NCI-H2081 treated with DMSO at 0.1 percent for 48 hours (cell line): Measurements from ENCODE around the gene CD24.
A peak's percentile ranks its signal among the peaks of the same experiment; 100 is the strongest.

Experiments
- DNase-seq: peaks from one replicate; lab custom pipeline; 2025; lab: John Stamatoyannopoulos, UW

CD24 gene

DNA sequence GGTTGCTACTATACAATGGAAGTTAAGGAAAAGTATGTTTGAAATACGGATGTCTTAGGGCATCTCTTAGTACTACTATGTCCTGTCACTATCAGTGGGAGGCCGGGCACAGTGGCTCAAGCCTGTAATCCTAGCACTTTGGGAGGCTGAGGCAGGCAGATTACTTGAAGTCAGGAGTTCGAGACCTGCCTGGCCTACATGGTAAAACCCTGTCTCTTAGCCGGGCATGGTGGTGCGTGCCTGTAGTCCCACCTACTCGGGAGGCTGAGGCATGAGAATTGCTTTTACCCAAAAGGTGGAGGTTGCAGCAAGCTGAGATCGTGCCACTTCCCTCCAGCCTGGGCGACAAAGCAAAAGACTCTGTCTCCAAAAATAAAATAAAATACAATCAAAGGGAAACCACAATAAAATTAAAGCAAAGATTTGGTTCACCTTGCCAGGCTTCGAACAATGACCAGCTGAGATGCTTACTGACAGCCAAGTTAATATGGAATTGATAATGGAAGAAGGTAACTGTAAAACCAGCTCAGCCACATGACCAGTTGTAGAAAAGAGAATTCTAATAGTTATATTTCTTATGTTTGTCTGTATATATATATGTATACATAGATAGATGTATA lies 6.5 kb downstream of the CD24 start:
- DNase-seq = no peak

DNA sequence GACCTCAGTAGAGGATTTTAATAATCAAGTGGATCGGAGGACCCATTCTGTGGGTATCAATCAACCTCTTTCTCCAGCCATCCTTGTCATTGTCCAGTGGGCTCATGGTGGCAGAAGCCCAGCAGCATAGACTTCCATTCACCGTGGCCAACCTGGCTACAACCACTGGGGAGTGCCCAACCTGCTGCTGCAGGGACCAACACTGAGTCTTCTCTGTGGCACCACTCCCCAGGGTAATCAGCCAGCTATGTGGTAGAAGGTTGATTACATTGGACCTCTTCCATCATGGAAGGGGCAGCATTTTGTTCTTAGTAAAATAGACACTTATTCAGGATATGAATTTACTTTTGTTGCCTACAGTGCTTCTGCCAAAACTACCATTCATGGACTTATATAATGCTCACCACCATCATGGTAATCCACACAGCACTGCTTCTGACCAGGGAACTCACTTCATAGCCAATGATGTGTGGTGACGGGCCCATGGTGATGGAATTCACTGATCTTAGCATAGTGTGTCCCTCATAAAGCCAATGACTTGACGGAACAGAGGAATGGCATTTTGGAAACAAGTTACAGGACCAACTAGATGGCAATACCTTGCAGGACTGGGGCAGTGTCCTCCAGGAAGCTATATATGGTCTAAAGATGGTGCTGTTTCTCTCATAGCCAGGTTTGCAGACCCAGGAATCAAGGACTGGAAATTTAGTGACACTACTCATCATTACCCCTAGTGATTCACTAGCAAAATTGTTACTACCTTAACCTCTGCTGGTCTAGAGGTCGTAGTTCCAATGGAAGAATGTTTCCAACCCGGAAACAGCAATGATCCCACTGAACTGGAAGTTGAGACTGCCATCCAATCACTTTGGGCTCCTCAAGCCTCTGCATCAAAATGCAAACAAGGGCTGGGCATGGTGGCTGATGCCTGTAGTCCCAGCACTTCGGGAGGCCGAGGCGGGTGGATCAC lies 7.6 kb downstream of the CD24 start:
- DNase-seq = no peak

DNA sequence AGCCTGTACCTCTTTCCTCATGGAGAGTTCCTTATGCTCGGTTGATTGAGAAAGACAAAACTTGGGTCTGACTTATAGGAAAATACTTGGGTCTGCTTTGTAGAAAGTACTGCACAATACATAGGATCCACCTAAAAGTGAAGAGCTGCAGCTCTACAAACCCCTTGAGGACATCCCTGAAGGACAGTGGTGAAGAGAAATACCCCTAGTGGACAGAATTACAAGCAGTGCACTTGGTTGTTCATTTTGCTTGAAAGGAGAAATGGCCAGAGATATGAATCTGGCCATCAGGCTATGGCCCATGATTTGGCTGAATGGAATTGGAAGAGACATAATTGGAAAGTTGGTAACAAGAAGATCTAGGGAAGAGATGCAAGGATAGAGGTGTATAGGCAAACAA lies 8.3 kb downstream of the CD24 start:
- DNase-seq = no peak

DNA sequence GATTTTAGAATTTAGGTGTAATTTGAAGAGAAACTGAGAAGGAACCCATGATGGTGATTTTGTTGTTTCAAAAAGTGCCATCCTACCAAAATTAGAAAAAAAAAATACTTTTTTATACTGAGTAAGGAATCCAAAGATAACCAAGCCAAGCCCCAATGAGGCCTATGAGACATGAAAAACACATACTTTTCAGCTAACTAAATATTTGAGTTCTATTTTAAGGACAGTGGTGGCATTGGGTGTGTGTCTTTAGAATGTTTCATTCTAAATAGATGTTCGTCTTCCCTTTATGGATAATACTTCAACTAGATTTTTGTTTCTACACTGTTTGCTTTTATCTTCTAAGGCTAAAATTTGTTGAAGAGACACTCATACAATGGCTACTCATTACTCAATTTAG lies 9.6 kb downstream of the CD24 start:
- no peak for DNase-seq

DNA sequence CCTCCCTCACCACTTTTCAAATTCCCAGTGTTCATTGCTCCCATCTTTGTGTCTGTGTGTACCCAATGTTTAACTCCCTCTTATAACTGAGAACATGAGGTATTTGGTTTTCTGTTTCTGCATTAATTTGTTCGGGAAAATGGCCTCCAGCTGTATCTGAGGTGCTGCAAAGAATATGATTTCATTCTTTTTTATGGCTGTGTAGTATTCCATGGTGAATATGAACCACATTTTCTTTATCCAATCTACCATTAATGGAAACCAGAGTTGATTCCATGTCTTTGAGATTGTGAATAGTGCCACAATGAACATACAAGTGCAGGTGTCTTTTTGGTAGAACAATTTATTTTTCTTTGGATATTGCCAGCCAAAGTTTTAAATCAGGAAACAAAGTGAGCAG lies 10.4 kb downstream of the CD24 start:
- DNase-seq = no peak

DNA sequence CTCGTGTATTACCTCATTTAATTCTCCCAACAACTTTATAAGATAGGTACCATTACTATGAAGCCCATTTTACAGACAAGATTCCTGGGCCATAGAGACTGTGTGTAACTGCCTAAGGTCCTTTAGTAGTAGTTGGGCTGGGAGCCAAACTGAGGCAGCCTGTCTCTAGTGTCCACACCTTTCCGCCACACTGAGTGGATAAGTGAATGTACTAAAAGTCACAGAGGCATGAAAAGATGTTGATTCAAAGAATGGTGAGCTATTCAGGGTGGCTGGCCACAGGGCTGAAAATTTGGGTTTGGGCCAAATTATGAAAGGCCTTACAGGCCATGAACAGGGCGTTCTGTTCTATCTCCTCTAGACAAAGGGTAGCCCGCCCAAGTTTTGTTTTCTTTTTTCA lies 11.0 kb downstream of the CD24 start:
- DNase-seq = no peak

DNA sequence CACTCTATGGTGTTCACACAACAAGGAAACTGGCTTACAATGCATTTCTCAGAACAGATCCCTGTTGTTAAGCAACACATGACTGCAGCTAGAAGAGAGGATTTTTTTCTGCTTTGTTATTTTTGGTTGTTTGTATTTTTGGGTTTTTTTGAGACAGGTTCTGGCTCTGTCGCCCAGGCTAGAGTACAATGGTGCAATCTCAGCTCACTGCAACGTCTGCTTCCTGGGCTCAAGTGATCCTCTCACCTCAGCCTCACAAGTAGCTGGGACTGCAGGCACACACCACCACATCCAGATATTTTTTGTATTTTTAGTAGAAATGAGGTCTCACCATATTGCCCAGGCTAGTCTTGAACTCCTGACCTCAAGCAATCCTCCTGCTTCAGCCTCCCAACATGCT lies 12.7 kb downstream of the CD24 start:
- DNase-seq = no peak

DNA sequence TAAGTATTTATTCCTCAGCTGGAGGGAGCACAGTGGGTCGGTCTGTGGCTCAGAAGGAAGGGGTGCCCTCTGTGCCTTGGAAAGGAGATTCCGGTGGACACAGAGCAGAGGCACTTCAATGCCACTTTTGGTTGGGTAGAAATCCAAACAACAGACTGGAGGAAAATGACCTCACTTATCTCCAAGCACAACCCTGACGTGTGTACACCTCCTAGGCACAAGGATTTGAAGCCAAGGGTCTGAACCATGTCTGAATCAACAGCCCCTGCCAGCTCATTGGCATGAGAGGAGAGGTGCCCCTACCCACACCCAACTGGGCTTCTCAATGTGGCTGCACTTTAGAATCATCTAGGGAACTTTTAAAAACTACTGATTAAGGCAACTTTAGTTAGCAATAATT lies 13.4 kb downstream of the CD24 start:
- DNase-seq = no peak

DNA sequence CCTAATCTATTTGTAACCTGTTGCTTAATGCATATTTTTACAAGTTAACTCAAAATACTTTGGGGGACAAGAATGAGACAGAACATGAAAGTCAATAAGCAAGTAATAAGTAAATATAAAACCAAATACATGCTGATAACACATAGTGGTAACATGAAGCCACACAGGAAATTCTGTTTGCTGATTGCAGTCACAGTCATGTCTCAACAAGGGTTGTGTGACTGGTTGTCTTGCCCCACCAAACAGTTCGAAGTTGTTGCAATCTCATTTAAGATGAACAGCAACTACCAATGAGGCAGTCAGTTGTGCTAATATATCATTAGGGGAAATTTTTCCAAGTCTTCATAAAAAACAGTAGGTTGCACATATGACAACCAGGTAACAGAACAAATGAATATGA lies 14.5 kb downstream of the CD24 start:
- DNase-seq = no peak

DNA sequence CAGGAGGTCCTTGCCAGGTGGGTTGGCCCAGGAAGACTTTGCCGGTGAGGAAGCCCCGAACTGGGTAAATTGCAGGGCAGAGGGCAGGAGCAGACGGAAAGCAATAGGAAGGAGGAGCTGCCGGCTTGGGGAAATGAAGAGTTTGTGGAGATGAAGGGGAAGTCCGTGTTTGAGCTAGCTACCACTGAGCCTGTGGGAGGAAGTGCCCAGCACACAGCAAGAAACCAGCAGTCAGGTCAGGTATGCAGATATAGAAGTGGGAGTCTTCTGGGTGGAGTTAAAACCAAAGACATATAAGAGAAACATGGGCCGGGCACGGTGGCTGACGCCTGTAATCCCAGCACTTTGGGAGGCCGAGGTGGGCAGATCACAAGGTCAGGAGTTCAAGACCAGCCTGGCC lies 34.7 kb downstream of the CD24 start:
- DNase-seq = no peak

DNA sequence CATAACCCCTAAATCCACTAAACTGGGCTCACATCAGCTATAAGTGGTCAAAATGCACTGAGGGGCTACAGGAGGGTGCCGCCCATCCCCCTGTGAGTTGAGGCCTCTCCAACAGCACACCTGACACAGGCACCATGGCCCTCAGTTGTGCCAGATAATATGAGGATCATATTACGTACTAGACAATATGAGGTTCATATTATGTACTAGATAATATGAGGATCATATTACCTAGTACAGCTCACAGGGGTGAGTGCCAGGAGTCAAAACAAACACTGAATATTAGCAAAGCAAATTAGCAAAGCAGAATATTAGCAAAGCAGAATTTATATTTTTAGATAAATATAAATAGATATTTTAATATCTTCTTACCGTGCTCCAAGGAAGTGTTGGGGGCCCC lies 35.3 kb downstream of the CD24 start:
- peak; percentile 26 for DNase-seq

DNA sequence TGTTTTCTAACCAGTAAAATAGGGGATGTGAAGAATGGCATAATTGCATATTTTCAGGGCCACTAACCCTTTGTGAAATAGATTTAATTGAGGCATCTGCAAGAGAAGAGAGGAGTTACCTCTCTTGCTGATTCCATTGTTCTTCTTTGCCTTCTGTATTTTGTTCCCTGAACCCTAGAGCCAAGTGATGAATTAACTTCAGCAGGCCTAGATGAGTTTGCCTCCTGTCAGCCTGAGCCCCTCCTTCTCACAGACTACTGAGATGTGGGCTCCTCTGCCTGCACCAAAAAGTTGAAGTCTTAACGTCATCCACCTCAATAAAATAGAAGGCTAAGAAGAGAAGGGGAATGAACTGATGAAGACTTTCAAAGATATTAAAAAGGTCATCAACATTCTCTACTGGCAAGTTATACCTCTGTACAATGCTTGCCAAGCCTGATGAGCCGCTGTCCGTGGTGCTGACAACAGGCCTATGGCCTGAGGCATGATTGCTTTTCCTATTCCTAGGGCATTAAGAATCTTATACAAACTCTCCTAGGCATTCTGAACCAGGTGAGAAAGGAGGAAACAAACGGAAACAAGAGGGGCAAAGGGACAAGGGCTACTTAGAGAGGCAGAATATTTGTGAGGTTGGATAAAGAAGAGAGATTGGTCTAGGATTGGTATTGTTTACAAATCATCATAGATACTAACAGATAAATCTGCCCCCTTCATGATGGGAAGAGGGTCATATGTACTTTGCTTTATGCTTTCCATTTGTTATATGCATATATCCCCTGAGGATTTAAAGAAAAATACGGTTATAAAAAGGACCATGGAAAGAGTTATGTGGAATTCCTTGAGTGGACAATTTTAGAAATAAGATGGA lies 46.8 kb downstream of the CD24 start:
- DNase-seq = no peak

DNA sequence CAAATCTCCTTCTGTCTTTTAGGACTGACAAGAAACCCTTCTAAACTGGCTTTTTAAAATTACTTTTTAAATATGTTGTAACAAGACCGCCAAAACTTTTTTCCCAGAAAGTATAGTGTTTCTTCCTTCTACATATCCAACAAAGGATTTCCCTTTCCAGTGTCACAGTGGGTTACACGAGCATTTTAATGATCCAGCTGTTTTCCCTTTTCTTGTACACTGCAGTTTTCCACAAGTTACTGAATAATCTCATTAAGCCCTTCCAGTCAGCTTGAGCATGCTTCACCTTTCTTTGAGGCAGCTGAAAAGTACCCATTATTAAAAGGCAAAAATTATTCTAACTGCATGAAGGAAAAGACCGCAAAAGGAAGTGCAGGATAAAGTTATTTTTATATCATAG lies 48.6 kb downstream of the CD24 start:
- DNase-seq = no peak

DNA sequence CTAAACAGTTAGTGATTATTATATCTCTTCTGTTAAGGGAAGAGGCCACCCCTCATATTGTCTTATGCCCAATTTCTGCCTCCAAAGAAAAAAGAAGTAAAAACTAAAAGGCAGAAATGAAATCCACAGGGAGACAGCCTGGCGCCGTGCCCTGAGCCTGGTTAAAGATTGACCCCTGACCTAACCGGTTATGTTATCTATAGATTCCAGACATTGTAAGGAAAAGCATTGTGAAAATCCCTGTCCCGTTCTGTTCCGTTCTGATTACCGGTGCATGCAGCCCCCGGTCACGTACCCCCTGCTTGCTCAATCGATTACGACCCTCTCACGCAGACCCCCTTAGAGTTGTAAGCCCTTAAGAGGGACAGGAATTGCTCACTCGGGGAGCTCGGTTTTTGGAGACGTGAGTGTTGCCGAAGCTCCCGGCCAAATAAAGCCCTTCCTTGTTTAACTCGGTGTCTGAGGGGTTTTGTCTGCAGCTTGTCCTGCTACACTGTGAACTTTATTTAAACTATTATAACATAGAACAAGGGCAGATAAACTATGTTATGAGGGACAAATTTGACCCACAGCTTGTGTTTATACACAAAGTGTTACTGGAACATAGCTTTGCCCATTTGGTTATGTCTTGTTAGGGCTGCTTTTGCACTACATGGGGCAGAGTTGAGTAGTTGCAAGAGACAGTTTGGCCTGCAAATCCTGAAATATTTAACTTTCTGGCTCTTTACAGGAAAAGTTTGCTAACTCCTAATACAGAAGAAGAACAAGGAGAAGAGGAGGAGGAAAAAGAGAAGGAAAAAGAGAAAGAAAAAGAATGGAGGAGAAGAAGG lies 49.6 kb downstream of the CD24 start:
- DNase-seq = no peak

DNA sequence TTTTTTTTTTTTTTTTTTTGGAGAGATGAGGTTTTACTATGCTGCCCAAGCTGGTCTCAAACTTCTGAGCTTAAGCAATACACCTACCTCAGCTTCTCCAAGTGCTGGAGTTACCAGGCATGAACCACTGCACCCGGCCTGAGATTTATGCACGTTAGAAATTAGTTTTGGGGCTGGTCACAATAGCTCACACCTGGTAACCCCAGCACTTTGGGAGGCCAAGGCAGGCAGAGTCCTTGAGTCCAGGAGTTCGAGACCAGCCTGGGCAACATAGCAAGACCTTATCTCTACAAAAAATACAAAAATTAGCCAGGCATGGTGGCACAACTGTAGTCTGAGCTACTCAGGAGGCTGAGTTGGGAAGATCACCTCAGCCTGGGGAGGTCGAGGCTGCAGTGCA lies 51.9 kb downstream of the CD24 start:
- DNase-seq = no peak
